ENCODE results near the gene OR5K3. TPM values are rescaled to one million over a fixed set of nuclear protein-coding genes. Genes with fewer than 3 reads are reported as not detected.

OR5K3 gene
- total and polyA plus RNA-seq, 2 donors (not counting 3 experiments of a cell fraction or from before 2014, with no cell fraction given): not detected

GRCh38 chr3:98434412-98434811 lies 43.9 kb downstream of the OR5K3 start:
- Histone ChIP-seq H4K20me1 (replicated peaks; ENCODE audit: control insufficient read depth, extremely low read depth, insufficient read depth, low read length) (no peaks in the 10 kb centered on the region), H3K36me3 (ENCODE audit: control insufficient read depth in 2 of 2, extremely low read depth in 1 of 2, insufficient read depth in 2 of 2, low read length in 2 of 2) (no peaks in the 10 kb centered on the region), H3K27me3 (ENCODE audit: control insufficient read depth in 2 of 2, insufficient read depth in 2 of 2, low read length in 2 of 2) (no peaks in the 10 kb centered on the region), H3K27ac (ENCODE audit: insufficient read depth, low read depth, low read length) (no peak overlapping the region), H3K4me3 (replicated peaks in 1 of 3; ENCODE audit: insufficient read depth in 1 of 3, low read depth in 1 of 3, low read length in 3 of 3) (no peak overlapping the region), H3K4me1 (ENCODE audit: control insufficient read depth, extremely low read depth, insufficient read depth, low read length) (no peaks in the 10 kb centered on the region), H3K4me2 (ENCODE audit: insufficient read depth, low read length) (no peak overlapping the region), H2AFZ (ENCODE audit: low read depth, low read length) (no peak overlapping the region), H3K9me3 (replicated peaks; ENCODE audit: control insufficient read depth, insufficient read depth, low read length) (no peaks in the 10 kb centered on the region), H3K79me2 (ENCODE audit: control insufficient read depth, insufficient read depth, low read length) (no peaks in the 10 kb centered on the region), H3K9me1 (replicated peaks; ENCODE audit: control insufficient read depth, extremely low read depth, insufficient read depth, low read length) (no peaks in the 10 kb centered on the region), H3K9ac (replicated peaks; ENCODE audit: extremely low read depth, insufficient read depth, low read length) (no peak overlapping the region)
- BruUV-seq (replicated peaks): no TSS peak
- dilution Hi-C loops (cut with MboI; ENCODE audit: extremely low pct_ligation_motif_present, low sequenced_read_pairs) (no loop called here), intact Hi-C loops (cut with micrococcal nuclease) (no loop called here)
- DNase-seq (ENCODE audit: low read depth, low spot score): no peak
- TF ChIP-seq MAX (IDR thresholded peaks at IDR 0.05; ENCODE audit: insufficient read depth, insufficient read length): no peak
- TF ChIP-seq GATA2 (IDR thresholded peaks at IDR 0.05; ENCODE audit: insufficient read depth, insufficient read length, low read depth, low read length): no peak
- TF ChIP-seq MYC (IDR thresholded peaks at IDR 0.05; ENCODE audit: low read depth, low read length): no peak
- no peak for TF ChIP-seq FOS (IDR thresholded peaks at IDR 0.05; ENCODE audit: borderline replicate concordance, insufficient read depth, low read length)
- no peak for TF ChIP-seq POLR2A (IDR thresholded peaks at IDR 0.05; ENCODE audit: low read depth, low read length)
- no peak for TF ChIP-seq EZH2 (IDR thresholded peaks at IDR 0.05; ENCODE audit: borderline replicate concordance, low read depth, low read length, severe bottlenecking)
- no peak for TF ChIP-seq POLR2AphosphoS5 (IDR thresholded peaks at IDR 0.05; ENCODE audit: insufficient read depth, low read depth, low read length)
- TF ChIP-seq, protein P1, sequence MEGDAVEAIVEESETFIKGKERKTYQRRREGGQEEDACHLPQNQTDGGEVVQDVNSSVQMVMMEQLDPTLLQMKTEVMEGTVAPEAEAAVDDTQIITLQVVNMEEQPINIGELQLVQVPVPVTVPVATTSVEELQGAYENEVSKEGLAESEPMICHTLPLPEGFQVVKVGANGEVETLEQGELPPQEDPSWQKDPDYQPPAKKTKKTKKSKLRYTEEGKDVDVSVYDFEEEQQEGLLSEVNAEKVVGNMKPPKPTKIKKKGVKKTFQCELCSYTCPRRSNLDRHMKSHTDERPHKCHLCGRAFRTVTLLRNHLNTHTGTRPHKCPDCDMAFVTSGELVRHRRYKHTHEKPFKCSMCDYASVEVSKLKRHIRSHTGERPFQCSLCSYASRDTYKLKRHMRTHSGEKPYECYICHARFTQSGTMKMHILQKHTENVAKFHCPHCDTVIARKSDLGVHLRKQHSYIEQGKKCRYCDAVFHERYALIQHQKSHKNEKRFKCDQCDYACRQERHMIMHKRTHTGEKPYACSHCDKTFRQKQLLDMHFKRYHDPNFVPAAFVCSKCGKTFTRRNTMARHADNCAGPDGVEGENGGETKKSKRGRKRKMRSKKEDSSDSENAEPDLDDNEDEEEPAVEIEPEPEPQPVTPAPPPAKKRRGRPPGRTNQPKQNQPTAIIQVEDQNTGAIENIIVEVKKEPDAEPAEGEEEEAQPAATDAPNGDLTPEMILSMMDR (IDR thresholded peaks at IDR 0.05; ENCODE audit: extremely low read depth in 1 of 2, insufficient read depth in 1 of 2, low read depth in 1 of 2, low read length in 2 of 2): no peak
- CTCF ChIA-PET: no interaction called here
- POLR2A ChIA-PET: no interaction called here
- no peak for FAIRE-seq

Data from endothelial cell of umbilical vein (primary cell).